Embryonic facial prominence (tissue), 1 donor: ENCODE measurements around the gene AKT2.

Source experiments
- DNase-seq: peaks from one replicate; pipeline ENCODE4 v3.0.0-alpha.2; 2016; ENCODE audit errors: extremely low spot score

The AKT2 gene

GRCh38 chr19:40190891-40191835, 94.0 kb downstream of the AKT2 start, which contains the start of gene MAP3K10:
Gene MAP3K10 (plus strand): TSS chr19:40191426. CDS start chr19:40192032, 606 bp downstream.
- no peak for DNase-seq

- no peak for DNase-seq
These were observed 100.9 kb downstream of the AKT2 start for GRCh38 chr19:40184273-40184672.
